Measurements from ENCODE around the gene CIDEA.

DNA sequence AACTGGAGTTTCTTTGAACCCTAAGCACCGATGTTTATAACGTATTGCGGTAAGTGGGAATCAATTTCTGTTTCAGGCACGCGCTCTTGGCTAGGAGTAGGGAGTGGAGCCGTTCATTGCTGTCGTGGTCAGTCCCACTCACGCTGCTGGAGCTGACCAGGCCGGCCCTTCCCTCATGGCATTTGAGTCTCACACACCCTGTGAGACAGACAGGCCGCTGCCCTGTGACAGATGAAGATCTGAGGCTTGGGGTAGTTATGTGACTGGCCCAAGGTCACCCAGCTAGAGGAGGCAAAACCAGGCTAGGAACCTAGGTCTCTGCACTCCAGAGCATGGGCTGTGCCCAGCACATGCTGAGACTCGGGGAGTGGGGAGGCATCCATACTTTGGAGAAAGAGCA lies 2.9 kb upstream of the CIDEA start:
- TF ChIP-seq, protein P1, sequence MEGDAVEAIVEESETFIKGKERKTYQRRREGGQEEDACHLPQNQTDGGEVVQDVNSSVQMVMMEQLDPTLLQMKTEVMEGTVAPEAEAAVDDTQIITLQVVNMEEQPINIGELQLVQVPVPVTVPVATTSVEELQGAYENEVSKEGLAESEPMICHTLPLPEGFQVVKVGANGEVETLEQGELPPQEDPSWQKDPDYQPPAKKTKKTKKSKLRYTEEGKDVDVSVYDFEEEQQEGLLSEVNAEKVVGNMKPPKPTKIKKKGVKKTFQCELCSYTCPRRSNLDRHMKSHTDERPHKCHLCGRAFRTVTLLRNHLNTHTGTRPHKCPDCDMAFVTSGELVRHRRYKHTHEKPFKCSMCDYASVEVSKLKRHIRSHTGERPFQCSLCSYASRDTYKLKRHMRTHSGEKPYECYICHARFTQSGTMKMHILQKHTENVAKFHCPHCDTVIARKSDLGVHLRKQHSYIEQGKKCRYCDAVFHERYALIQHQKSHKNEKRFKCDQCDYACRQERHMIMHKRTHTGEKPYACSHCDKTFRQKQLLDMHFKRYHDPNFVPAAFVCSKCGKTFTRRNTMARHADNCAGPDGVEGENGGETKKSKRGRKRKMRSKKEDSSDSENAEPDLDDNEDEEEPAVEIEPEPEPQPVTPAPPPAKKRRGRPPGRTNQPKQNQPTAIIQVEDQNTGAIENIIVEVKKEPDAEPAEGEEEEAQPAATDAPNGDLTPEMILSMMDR (IDR thresholded peaks at IDR 0.05 in 2 of 3, conservative IDR thresholded peaks at IDR 0.05 in 1 of 3; ENCODE audit: insufficient read depth in 2 of 3, low read depth in 1 of 3, low read length in 3 of 3) = no peak
- TF ChIP-seq FOXK2 (conservative IDR thresholded peaks at IDR 0.05 in 1 of 2, IDR thresholded peaks at IDR 0.05 in 1 of 2; ENCODE audit: low read depth in 2 of 2) (no peak), FOXA1 (IDR thresholded peaks at IDR 0.05; ENCODE audit: borderline replicate concordance) (no peak)
- TF ChIP-seq, protein P2, sequence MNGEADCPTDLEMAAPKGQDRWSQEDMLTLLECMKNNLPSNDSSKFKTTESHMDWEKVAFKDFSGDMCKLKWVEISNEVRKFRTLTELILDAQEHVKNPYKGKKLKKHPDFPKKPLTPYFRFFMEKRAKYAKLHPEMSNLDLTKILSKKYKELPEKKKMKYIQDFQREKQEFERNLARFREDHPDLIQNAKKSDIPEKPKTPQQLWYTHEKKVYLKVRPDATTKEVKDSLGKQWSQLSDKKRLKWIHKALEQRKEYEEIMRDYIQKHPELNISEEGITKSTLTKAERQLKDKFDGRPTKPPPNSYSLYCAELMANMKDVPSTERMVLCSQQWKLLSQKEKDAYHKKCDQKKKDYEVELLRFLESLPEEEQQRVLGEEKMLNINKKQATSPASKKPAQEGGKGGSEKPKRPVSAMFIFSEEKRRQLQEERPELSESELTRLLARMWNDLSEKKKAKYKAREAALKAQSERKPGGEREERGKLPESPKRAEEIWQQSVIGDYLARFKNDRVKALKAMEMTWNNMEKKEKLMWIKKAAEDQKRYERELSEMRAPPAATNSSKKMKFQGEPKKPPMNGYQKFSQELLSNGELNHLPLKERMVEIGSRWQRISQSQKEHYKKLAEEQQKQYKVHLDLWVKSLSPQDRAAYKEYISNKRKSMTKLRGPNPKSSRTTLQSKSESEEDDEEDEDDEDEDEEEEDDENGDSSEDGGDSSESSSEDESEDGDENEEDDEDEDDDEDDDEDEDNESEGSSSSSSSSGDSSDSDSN (IDR thresholded peaks at IDR 0.05; ENCODE audit: borderline replicate concordance in 1 of 2, low read depth in 2 of 2, low read length in 2 of 2) = no peak

Measured in K562 (cell line).